GM21825 (cell line): Measurements from ENCODE around the gene KLF12.
A peak's percentile ranks its signal among the peaks of the same experiment; 100 is the strongest.

Experiments used
- ATAC-seq: cut with Tn5 transposase; IDR thresholded peaks from one replicate; pipeline ENCODE4 v1.9.1; 2021; ENCODE audit warnings: mild to moderate bottlenecking, moderate library complexity; ENCODE audit not compliant: unreplicated experiment

KLF12 gene

GRCh38 chr13:74134221-74134776, at the start of gene KLF12:
KLF12 (minus strand) TSS chr13:74134404.
- ATAC-seq: peak; percentile 62

- ATAC-seq: no peak
Observed at GRCh38 chr13:74182491-74182890, 48.3 kb upstream of the KLF12 start.

GRCh38 chr13:74174810-74175209, 40.6 kb upstream of the KLF12 start:
- no peak for ATAC-seq

- no peak for ATAC-seq
Observed at GRCh38 chr13:74173822-74174221, 39.6 kb upstream of the KLF12 start.

- ATAC-seq: no peak
Observed at GRCh38 chr13:74171641-74172040, 37.4 kb upstream of the KLF12 start.

- no peak for ATAC-seq
Observed at GRCh38 chr13:74169676-74170075, 35.5 kb upstream of the KLF12 start.

GRCh38 chr13:74168263-74168675, 34.1 kb upstream of the KLF12 start:
- ATAC-seq: no peak

GRCh38 chr13:74166261-74167004, 32.2 kb upstream of the KLF12 start:
- ATAC-seq: no peak

- no peak for ATAC-seq
Observed at GRCh38 chr13:74162782-74163181, 28.6 kb upstream of the KLF12 start.

- no peak for ATAC-seq
Observed at GRCh38 chr13:74162135-74162534, 27.9 kb upstream of the KLF12 start.

- no peak for ATAC-seq
Observed at GRCh38 chr13:74158571-74159352, 24.6 kb upstream of the KLF12 start.

GRCh38 chr13:74158028-74158427, 23.8 kb upstream of the KLF12 start:
- ATAC-seq: no peak

GRCh38 chr13:74154981-74155380, 20.8 kb upstream of the KLF12 start:
- ATAC-seq: no peak

- no peak for ATAC-seq
Observed at GRCh38 chr13:74153316-74153715, 19.1 kb upstream of the KLF12 start.

GRCh38 chr13:74151859-74152258, 17.7 kb upstream of the KLF12 start:
- no peak for ATAC-seq

- ATAC-seq: no peak
Observed at GRCh38 chr13:74148352-74148751, 14.1 kb upstream of the KLF12 start.

GRCh38 chr13:74145249-74145975, 11.2 kb upstream of the KLF12 start:
- ATAC-seq: no peak

- ATAC-seq: no peak
Observed at GRCh38 chr13:74144269-74144668, 10.1 kb upstream of the KLF12 start.

- ATAC-seq: no peak
Observed at GRCh38 chr13:74142257-74142656, 8.1 kb upstream of the KLF12 start.

- ATAC-seq: no peak
Observed at GRCh38 chr13:74138241-74138640, 4.0 kb upstream of the KLF12 start.

GRCh38 chr13:74136084-74136658, 2.0 kb upstream of the KLF12 start:
- ATAC-seq: no peak
